GM19395 (cell line): Measurements from ENCODE around the gene CACFD1.

Source experiments
- ATAC-seq: cut with Tn5 transposase; IDR thresholded peaks from one replicate; pipeline ENCODE4 v1.9.1; 2021; ENCODE audit warnings: mild to moderate bottlenecking, moderate library complexity; ENCODE audit not compliant: unreplicated experiment

The CACFD1 gene

GRCh38 chr9:133496861-133497842 is 37.4 kb downstream of the CACFD1 start:
- ATAC-seq: no peak

GRCh38 chr9:133499132-133499891 is 39.5 kb downstream of the CACFD1 start:
- no peak for ATAC-seq

GRCh38 chr9:133499892-133500270 is 40.1 kb downstream of the CACFD1 start:
- no peak for ATAC-seq

GRCh38 chr9:133502112-133502511 is 42.3 kb downstream of the CACFD1 start:
- ATAC-seq: no peak

DNA sequence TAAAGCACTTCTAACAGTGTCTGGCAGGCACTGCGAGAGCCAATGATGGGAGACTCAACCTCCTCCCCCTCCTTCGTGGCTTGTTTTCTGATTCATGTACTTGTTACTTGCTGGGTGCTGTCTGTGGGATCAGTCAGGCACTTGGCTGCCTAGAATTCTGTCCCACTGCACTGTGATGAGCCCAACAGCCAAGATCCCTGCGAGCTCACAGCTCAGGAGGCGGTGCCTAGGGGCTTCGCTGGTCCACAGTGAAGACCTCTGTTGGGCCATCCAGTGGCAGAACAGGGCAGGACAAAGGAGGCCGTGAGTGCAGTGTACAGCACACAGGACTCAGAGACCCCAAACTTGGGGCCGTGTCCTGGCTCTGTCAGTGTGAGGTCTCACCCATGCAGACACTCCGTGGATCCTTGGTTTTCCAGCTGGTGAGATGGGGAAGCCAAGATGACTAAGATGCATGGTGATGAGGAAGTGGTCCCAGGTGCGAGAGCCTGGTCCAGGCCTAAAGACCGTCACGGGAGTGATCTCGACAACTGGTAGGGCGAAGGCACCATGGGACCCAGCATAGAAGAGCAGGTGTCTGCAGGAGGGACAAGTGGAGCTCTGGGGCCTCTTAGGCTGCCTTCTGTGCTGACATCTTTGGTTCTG is 45.5 kb downstream of the CACFD1 start:
- ATAC-seq: no peak

DNA sequence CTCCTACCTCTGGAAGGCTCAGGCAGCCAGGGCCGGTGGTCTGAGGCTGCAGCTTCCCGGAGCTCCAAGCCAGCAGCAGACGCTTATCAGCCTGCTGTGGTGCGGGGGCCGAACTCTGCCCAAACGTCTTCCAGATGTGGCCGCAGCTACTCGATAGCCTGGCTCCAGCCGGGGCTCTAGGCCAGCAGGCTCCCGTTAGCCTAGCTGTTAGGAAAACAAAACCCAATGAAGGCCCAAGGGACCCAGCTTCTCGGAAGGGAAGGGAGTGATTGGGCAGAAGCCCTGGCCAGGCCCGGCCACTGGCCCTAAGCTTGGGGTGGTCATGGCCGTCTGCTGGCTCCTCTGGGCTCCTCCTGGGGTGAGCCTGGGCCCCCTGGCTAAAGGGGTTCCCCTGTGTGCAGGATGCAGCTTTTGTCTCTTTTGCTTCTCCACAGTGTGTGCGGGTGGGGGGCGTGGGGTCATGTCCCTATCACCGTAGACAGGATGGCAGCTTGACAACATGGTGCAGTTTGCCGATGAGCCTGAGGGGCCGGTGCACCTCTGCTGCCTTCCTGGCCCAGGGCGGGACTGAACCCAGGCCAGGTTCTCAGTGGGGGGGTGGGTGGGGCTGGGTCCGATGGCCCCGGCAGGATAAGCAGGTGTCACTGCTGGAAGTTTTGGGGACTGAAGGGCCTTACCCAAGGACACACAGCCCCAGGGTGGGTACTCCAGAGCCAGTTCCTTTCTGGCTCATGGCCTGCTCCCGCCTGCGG is 46.3 kb downstream of the CACFD1 start:
- ATAC-seq: no peak

GRCh38 chr9:133506653-133507038 is 46.9 kb downstream of the CACFD1 start:
- no peak for ATAC-seq

GRCh38 chr9:133507246-133507965 is 47.6 kb downstream of the CACFD1 start:
- no peak for ATAC-seq

DNA sequence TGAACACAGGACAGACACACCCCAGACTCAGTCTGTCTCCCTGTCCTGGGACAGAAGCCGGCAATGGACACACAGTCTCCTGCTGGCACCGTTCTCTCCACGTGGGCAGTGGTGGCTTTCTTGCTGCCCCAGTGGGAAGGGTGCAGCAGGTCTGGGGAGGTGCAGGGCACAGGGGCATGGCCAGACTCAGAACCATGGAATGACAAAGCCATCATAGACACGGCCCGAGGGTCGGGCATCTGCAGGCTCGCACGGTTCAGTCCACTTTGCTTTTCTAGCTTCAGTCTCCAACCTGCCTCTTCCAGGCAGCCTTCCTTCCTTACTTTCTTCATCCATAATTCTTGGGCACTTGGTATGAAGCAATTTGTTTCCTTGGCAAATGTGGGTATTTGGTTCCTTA is 48.3 kb downstream of the CACFD1 start:
- ATAC-seq: no peak

DNA sequence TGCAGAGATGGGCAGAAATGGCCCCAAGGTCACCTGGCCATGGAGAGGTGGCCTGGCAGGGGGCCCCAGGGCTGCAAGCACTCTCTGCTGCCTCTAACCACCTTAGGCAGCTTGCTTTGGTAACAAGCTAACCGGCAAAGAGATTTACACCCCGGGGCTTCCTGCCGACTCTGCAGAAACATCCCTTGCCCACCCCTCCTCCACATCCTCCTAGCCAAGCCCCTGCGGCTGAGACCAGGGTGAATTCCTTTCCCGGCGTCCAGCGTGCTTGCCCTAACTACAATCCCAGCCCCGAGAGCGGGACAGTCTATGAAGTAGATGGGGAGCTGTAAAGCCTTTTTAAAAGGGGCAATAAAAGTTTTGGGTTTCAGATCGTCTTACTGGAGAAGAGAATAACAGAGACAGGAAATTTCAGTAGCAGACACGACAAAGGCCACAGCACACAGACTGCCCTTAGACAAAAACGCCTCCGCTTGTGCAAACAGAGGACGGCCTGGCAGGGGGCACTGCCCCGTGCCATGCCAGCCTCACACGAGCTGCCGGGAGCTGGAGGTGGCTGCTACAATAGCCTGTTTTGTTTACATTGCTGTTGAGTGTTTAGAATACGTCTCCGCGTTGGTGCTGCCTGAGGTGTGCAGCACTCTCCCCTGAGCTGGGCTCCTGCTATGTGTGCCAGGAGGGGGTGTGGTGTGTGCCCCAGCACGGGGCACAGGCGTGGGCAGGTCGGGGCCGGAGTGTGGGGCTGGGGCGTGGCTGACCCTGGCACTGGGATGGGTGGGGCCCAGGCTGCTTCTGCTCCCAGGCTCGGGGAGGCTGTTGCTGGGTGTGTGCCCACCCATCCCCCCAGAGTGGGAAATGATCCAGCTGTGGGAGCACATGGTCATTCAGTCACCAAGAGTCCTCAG is 49.7 kb downstream of the CACFD1 start:
- ATAC-seq: no peak

DNA sequence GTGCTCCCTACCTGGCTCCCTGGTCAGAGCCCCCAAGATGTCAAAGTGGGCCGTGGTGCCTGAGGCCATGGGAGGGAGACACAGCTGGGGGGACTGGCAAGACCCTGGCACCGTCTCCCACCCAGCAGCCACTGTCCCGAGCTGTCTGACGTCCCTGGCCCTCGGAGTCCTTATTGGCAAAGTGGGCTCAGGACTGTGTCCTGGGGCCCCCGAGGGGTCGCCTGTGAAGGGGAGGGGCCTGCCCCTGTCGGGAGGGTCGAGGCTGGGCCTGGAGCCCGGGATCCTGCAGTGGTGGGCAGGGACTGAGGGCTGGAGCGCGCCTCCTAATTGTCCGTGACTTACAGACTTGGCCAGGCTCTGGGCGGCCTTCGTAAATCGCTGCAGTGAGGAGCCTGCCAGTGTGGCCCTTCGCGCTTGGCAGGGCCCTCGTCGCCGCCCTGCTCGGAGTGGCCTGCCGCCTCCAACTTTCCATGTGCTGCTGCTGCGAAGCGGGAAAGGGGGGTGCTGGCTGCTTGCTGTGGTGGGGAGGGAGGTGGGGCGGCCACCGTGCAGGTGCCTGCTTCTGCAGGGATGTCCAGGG is 51.2 kb downstream of the CACFD1 start:
- ATAC-seq: no peak

- no peak for ATAC-seq
These were observed 51.8 kb downstream of the CACFD1 start for GRCh38 chr9:133511607-133512006.

GRCh38 chr9:133512253-133513213 is 52.8 kb downstream of the CACFD1 start:
- ATAC-seq: no peak

DNA sequence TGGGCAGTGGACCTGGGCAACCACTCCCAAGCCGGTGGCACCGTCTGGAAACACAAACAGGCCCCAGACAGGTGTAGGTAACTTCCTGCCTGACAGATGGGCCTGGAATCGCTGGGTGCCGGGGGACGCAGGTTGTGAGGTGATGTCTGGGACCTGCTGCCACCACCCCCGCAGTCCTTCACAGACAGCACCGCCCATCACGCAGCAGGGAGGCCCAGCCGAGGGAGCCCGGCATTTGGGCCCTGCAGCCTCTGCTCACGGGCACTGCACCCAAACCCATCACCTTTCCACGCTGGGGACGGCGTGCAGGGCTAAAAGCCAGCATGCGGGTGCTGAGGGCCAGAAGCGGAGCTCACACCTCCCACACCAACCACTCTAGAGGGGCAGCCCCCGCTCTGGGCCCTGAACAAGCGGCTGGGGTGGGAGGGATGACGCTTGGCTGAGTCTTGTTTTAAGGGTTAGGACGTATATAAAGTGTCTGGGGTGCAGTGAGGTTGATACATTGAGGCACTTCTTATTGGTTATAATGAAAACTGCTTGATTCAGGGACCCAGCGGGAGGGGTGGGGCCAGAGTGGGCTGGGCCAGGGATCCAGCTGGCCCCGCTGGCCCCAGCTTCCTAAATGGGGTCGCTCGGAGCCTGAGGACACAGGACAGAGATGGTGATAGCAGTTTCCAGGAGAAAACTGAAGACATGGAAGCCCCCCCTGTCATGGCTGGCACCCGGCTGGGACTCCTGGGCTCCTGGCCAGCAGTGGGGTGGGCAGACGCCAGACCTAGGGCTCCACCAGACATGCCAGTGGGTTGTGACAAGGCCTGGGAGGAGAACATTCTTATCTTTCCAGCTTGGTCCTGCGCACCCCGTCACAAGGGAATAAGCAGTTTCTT is 53.7 kb downstream of the CACFD1 start:
- ATAC-seq: no peak

DNA sequence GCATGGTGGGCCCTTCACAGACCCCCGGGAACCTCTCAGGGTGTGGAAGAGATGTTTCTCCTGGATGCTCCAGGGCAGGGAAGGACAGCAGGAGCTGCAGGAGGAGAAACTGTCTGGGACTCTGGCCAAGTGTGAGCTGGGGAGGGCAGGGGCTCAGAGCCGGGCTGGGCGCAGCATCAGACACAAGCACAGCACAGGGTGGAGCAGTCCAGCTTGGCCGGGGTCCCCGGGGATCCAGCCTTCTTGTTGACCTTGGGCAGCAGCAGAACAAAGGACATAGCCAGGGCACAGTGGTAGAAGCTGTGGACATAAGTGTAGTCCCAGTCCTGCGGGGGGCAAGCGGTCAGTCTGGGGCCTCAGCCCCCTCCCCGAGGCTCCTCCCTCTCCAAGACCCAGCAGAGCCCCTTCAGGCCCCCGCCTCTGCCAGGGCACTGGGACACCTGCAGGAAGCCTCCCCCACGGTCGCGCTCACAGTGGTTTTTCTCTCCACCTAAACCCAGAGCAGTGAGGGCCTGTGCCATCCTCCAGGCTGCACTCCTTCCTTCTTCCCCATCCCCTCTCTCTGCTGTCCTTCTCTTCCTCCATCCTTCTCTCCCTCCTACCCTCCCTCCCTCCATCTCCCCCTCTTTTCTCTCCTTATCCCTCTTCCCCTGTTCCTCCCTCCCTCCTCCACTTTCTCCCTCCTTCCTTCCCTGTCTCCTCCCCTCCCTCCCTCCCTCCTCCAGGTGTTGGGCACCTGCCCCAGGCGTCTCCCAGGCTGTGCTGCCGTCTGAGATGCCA is 54.9 kb downstream of the CACFD1 start:
- ATAC-seq: no peak

DNA sequence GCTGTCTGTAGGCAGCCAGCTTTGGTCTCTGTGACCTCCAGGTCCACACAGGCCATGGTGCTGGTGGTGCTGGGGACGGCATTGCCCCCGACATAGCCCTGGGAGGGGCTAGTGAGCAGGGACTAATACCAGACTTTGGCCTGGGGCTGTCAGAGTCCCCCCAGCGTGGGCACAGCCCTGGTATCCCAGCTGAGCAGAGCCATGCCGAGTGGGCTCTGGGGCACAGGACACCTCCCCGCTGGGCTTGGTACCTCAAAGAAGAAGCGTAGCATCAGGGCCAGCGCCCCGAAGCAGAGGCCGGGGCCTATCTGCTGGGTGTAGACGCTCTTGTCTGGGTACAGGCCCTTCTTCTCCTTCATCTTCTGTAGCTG is 55.4 kb downstream of the CACFD1 start:
- ATAC-seq: no peak
